COR-L47 (cell line): ENCODE data around the gene JAZF1.

Experiments used
- DNase-seq: peaks from one replicate; lab custom pipeline; 2025; lab: John Stamatoyannopoulos, UW

Gene JAZF1

GRCh38 chr7:27967639-27968038 lies 213.0 kb downstream of the JAZF1 start:
- DNase-seq, result no peak

- DNase-seq, result no peak
These were observed 214.3 kb downstream of the JAZF1 start for GRCh38 chr7:27966219-27966780.

GRCh38 chr7:27965650-27966049 lies 214.9 kb downstream of the JAZF1 start:
- no peak for DNase-seq

GRCh38 chr7:27964820-27965219 lies 215.8 kb downstream of the JAZF1 start:
- no peak for DNase-seq

GRCh38 chr7:27963056-27963455 lies 217.5 kb downstream of the JAZF1 start:
- no peak for DNase-seq

- no peak for DNase-seq
These were observed 218.3 kb downstream of the JAZF1 start for GRCh38 chr7:27962273-27962672.

- DNase-seq, result no peak
These were observed 219.3 kb downstream of the JAZF1 start for GRCh38 chr7:27961255-27961654.

- DNase-seq, result no peak
These were observed 220.2 kb downstream of the JAZF1 start for GRCh38 chr7:27960415-27960814.

GRCh38 chr7:27958933-27959548 lies 221.6 kb downstream of the JAZF1 start:
- DNase-seq, result peak; percentile 68

- no peak for DNase-seq
These were observed 225.0 kb downstream of the JAZF1 start for GRCh38 chr7:27955596-27955995.

- DNase-seq, result no peak
These were observed 225.6 kb downstream of the JAZF1 start for GRCh38 chr7:27955011-27955410.

GRCh38 chr7:27953777-27954176 lies 226.8 kb downstream of the JAZF1 start:
- no peak for DNase-seq

GRCh38 chr7:27953361-27953760 lies 227.2 kb downstream of the JAZF1 start:
- no peak for DNase-seq

GRCh38 chr7:27952456-27953285 lies 227.9 kb downstream of the JAZF1 start:
- no peak for DNase-seq

GRCh38 chr7:27950123-27950522 lies 230.5 kb downstream of the JAZF1 start:
- no peak for DNase-seq

GRCh38 chr7:27948861-27949260 lies 231.7 kb downstream of the JAZF1 start:
- DNase-seq, result no peak

- DNase-seq, result no peak
These were observed 232.9 kb downstream of the JAZF1 start for GRCh38 chr7:27947586-27948278.

- DNase-seq, result no peak
These were observed 234.2 kb downstream of the JAZF1 start for GRCh38 chr7:27946351-27946750.

- DNase-seq, result no peak
These were observed 235.4 kb downstream of the JAZF1 start for GRCh38 chr7:27945058-27945795.

- DNase-seq, result no peak
These were observed 236.0 kb downstream of the JAZF1 start for GRCh38 chr7:27944643-27945042.

- DNase-seq, result no peak
These were observed 237.4 kb downstream of the JAZF1 start for GRCh38 chr7:27943241-27943640.

- no peak for DNase-seq
These were observed 237.9 kb downstream of the JAZF1 start for GRCh38 chr7:27942711-27943110.
